ENCODE data around the gene JDP2. TPM values are rescaled to one million over a fixed set of nuclear protein-coding genes. Genes with fewer than 3 reads are reported as not detected.

The JDP2 gene
- polyA plus RNA-seq, 1 experiment: 83.8 TPM

DNA sequence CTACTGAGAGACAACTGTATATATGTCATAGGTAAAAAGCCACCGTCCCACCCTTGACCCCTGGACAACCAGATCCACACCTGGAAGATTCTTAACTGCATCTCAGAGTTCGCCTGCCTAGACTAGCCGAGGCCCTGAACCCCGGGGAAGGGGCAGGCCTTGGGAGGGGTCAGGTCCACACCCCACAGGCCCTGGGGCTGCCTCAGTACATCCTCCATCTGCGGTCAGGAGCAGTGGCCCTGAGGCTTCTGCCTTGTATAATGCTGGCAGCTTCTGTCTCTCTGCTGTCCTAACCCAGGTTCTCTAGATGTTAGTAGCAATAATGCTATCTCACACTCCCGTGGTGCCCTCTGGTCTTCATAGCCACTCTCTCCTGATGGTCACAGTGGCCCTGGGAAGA lies 36.8 kb downstream of the JDP2 start:
- H3K4me3 ChIP-seq (ENCODE audit: low read depth, low read length): no peak overlapping the region
- DNase-seq (ENCODE audit: low read depth): no peak
- no peaks in the 10 kb centered on the region for H3K27me3 ChIP-seq (ENCODE audit: control insufficient read depth, insufficient read depth, low read length)
- peaks cover 44% of the 10 kb centered on the region for H3K36me3 ChIP-seq (ENCODE audit: control insufficient read depth, insufficient read depth, low read length)
- POLR2A ChIA-PET: no interaction called here
- TF ChIP-seq, protein P1, sequence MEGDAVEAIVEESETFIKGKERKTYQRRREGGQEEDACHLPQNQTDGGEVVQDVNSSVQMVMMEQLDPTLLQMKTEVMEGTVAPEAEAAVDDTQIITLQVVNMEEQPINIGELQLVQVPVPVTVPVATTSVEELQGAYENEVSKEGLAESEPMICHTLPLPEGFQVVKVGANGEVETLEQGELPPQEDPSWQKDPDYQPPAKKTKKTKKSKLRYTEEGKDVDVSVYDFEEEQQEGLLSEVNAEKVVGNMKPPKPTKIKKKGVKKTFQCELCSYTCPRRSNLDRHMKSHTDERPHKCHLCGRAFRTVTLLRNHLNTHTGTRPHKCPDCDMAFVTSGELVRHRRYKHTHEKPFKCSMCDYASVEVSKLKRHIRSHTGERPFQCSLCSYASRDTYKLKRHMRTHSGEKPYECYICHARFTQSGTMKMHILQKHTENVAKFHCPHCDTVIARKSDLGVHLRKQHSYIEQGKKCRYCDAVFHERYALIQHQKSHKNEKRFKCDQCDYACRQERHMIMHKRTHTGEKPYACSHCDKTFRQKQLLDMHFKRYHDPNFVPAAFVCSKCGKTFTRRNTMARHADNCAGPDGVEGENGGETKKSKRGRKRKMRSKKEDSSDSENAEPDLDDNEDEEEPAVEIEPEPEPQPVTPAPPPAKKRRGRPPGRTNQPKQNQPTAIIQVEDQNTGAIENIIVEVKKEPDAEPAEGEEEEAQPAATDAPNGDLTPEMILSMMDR (IDR thresholded peaks at IDR 0.05; ENCODE audit: insufficient read depth, low read depth, low read length): no peak
- CTCF ChIA-PET: interaction anchor here (0.6 to 3.3 kb wide), 3 partner anchors 24 to 113 kb away, joined by 3 to 9 read pairs (median 5); no protein-coding TSS in a partner anchor

DNA sequence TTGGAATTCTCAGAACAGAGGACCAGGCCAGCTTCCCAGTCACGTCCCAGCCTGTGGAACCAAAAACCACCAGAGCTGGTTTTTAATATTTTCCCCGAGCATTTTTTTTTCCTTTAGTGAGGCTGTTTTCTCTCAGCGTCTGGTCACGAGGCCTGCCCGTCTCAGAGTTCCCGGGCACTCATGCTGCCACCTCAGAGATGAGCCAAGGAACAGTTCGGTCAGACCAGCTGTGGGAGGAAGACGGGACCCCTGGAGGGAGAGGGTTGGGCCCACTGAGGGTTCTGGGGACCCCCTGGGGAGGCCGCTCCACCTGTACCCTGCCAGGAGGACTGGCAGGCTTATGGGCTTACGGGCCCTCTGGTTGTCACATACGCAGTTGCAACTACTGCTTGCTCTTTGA lies 39.9 kb downstream of the JDP2 start:
- no peak for DNase-seq (ENCODE audit: low read depth)
- peaks cover 55% of the 10 kb centered on the region for H3K36me3 ChIP-seq (ENCODE audit: control insufficient read depth, insufficient read depth, low read length)
- H3K4me3 ChIP-seq (ENCODE audit: low read depth, low read length): no peak overlapping the region
- no peaks in the 10 kb centered on the region for H3K27me3 ChIP-seq (ENCODE audit: control insufficient read depth, insufficient read depth, low read length)
- CTCF ChIA-PET: interaction anchor here (0.6 to 2.1 kb wide), 2 partner anchors 160 to 339 kb away, joined by 3 to 11 read pairs; no protein-coding TSS in a partner anchor
- TF ChIP-seq, protein P1 (IDR thresholded peaks at IDR 0.05; ENCODE audit: insufficient read depth, low read depth, low read length): no peak
- POLR2A ChIA-PET: no interaction called here

DNA sequence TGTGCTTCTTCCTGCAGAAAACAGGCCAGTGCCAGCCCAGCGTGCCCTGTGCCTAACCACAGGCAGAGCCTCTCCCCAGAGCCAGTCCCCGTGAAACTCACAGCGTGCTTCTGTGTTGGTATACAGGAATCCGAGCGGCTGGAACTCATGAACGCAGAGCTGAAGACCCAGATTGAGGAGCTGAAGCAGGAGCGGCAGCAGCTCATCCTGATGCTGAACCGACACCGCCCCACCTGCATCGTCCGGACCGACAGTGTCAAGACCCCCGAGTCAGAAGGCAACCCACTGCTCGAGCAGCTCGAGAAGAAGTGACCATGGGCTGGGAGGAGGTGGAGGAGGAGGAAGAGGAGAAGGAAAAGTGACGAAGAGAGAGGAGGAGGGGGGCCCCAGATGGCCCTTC lies 41.3 kb downstream of the JDP2 start:
- Histone ChIP-seq H3K27me3 (ENCODE audit: control insufficient read depth, insufficient read depth, low read length) (no peaks in the 10 kb centered on the region), H3K4me3 (ENCODE audit: low read depth, low read length) (no peak overlapping the region), H3K36me3 (ENCODE audit: control insufficient read depth, insufficient read depth, low read length) (peaks cover 44% of the 10 kb centered on the region)
- POLR2A ChIA-PET: no interaction called here
- TF ChIP-seq, protein P1 (IDR thresholded peaks at IDR 0.05; ENCODE audit: insufficient read depth, low read depth, low read length): no peak
- no peak for DNase-seq (ENCODE audit: low read depth)
- CTCF ChIA-PET: interaction anchor here (0.6 to 1.5 kb wide), 2 partner anchors 92 to 164 kb away, joined by 3 read pairs; no protein-coding TSS in a partner anchor

DNA sequence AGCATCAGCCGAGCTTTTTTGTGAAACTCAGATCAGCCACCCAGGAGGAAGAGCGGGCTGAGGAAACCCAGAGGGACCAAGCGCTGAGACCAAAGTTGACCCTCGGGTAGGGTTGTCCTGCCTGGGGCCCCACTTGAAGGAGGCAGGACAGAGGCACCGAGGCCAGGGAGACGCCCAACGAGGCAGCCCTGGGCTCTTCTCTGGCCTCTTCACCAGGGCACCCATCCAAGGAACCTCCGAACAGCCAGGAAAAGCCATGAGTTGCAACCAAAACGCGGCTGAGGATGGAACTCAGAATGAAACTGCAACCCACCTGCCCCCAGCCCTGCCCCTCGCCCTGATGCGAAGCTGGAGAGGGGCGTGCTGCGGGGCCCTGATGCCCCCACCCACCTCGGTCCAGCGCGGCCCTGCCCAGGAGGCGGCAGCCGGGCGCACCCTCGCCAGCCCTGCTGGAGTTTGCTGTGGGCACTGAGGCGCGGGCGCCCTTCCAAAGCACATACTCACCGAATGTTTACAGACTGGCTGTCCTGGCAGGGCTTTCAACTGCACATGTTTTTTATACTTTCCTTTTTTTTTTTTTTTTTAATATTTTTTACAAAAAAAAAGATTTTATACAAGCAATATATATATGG lies 41.9 kb downstream of the JDP2 start:
- H3K27me3 ChIP-seq (ENCODE audit: control insufficient read depth, insufficient read depth, low read length): no peaks in the 10 kb centered on the region
- ChIA-PET POLR2A (no interaction called here), CTCF (interaction anchor here (0.6 to 1.5 kb wide), 2 partner anchors 91 to 165 kb away, joined by 3 read pairs; no protein-coding TSS in a partner anchor)
- no peak for DNase-seq (ENCODE audit: low read depth)
- H3K4me3 ChIP-seq (ENCODE audit: low read depth, low read length): no peak overlapping the region
- TF ChIP-seq, protein P1 (IDR thresholded peaks at IDR 0.05; ENCODE audit: insufficient read depth, low read depth, low read length): no peak
- H3K36me3 ChIP-seq (ENCODE audit: control insufficient read depth, insufficient read depth, low read length): peaks cover 42% of the 10 kb centered on the region

DNA sequence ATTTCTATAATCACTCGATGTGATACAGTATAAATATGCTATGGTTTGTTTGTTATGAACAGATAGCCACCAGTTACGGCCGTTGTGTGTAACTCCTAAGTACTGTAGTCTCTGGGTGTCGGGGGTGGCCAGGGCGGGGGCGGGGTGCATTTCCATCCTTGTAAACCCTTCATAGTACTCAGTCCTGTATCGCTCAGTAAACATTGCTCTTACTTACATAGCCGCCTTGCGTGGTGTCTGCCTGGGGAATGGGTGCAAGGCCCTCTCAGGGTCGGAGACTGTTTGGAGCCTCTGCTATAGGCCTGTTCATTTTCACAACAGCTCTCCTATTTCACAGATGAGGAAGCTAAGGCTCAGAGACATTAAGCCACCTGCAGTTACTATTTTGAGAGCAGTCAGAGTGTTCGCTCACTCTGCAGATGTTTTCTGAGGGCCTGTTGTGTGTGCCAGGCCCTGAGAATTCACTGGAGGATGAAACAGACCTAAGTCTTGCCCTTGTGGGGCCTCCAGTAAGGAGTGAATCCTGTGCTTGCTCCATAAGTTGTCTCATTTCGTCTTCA lies 42.5 kb downstream of the JDP2 start:
- H3K36me3 ChIP-seq (ENCODE audit: control insufficient read depth, insufficient read depth, low read length): peaks cover 40% of the 10 kb centered on the region
- no peak overlapping the region for H3K4me3 ChIP-seq (ENCODE audit: low read depth, low read length)
- H3K27me3 ChIP-seq (ENCODE audit: control insufficient read depth, insufficient read depth, low read length): no peaks in the 10 kb centered on the region
- ChIA-PET CTCF (interaction anchor here (0.8 to 1.5 kb wide), 2 partner anchors 19 to 91 kb away, joined by 3 read pairs; no protein-coding TSS in a partner anchor), POLR2A (no interaction called here)
- TF ChIP-seq, protein P1 (IDR thresholded peaks at IDR 0.05; ENCODE audit: insufficient read depth, low read depth, low read length): no peak
- DNase-seq (ENCODE audit: low read depth): no peak
